Right kidney (tissue), 1 donor: ENCODE results near the gene ATN1.

Experiments used
- DNase-seq: peaks from one replicate; pipeline ENCODE4 v3.0.0-alpha.2; 2016

The ATN1 gene

GRCh38 chr12:6975297-6976032, 47.7 kb downstream of the ATN1 start:
- no peak for DNase-seq

- no peak for DNase-seq
Measured at GRCh38 chr12:6977653-6978052, 49.9 kb downstream of the ATN1 start.

- DNase-seq = no peak
Measured at GRCh38 chr12:6978188-6978587, 50.4 kb downstream of the ATN1 start.

- no peak for DNase-seq
Measured at GRCh38 chr12:6978611-6979011, 50.9 kb downstream of the ATN1 start.

- DNase-seq = no peak
Measured at GRCh38 chr12:6979021-6979420, 51.3 kb downstream of the ATN1 start.

GRCh38 chr12:6979453-6979852, 51.7 kb downstream of the ATN1 start:
- no peak for DNase-seq

- DNase-seq = no peak
Measured at GRCh38 chr12:6980075-6980474, 52.3 kb downstream of the ATN1 start.

- DNase-seq = no peak
Measured at GRCh38 chr12:6980740-6981139, 53.0 kb downstream of the ATN1 start.

- no peak for DNase-seq
Measured at GRCh38 chr12:6981152-6982052, 53.6 kb downstream of the ATN1 start.

- DNase-seq = no peak
Measured at GRCh38 chr12:6982532-6982931, 54.8 kb downstream of the ATN1 start.

GRCh38 chr12:6987956-6988553, 60.3 kb downstream of the ATN1 start:
- no peak for DNase-seq
